ENCODE data around the gene GCK.

DNA sequence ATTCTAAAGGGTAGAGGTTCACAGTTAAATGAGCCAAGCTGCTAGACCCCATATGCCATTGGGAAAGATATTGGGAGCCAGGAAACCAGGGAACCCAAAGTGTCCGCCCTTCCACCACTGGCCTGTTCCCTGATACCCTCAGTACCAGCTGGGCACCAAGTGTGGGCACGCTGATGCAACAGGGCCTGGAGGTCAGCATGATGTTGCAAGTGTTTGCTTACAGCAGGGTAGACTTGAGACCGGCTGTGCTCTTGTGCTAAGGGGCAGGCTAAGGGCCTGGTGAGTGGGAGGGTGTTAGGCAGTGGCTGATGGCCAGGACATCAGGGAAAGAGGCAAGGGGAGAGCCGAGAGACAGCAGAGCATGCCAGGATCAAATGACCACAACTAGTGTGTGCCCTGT is 27.1 kb downstream of the GCK start:
- TF ChIP-seq CTCF (IDR thresholded peaks at IDR 0.05; ENCODE audit: poor library complexity) (no peak), EZH2 (IDR thresholded peaks at IDR 0.05; ENCODE audit: borderline replicate concordance) (no peak), EZH2phosphoT487 (IDR thresholded peaks at IDR 0.05; ENCODE audit: low read depth, severe bottlenecking, unreplicated experiment) (no peak)
